Fibroblast of villous mesenchyme (primary cell): Measurements from ENCODE around the gene KLHL12. TPM values are rescaled to one million over a fixed set of nuclear protein-coding genes. Genes with fewer than 3 reads are reported as not detected.
"Not testable (repeated sequence)": the region's sequence is repeated elsewhere in the genome, so short reads cannot be mapped to it uniquely, and the experiment has no call there.

Source experiments
- DNase-seq: peaks from one replicate; pipeline ENCODE4 v3.0.0-alpha.2; 2010; ENCODE audit warnings: low read depth
- H3K4me3 ChIP-seq: 2 replicates; pipeline ENCODE4 v1.5.1; 2011; ENCODE audit warnings: low read depth, mild to moderate bottlenecking, low read length
- CTCF ChIP-seq: IDR thresholded peaks from 2 replicates; pipeline ENCODE4 v1.5.1; 2012; ENCODE audit warnings: low read depth, mild to moderate bottlenecking, low read length; ENCODE audit not compliant: insufficient read depth
- total RNA-seq: library from RNA; depleted of rRNA; stranded (reverse); fragments of >200 nt; gene quantifications from 2 replicates; pipeline ENCODE4 v1.2.3, GENCODE V29; 2012

KLHL12 gene
- total RNA-seq, 1 donor = 35.4 TPM

DNA sequence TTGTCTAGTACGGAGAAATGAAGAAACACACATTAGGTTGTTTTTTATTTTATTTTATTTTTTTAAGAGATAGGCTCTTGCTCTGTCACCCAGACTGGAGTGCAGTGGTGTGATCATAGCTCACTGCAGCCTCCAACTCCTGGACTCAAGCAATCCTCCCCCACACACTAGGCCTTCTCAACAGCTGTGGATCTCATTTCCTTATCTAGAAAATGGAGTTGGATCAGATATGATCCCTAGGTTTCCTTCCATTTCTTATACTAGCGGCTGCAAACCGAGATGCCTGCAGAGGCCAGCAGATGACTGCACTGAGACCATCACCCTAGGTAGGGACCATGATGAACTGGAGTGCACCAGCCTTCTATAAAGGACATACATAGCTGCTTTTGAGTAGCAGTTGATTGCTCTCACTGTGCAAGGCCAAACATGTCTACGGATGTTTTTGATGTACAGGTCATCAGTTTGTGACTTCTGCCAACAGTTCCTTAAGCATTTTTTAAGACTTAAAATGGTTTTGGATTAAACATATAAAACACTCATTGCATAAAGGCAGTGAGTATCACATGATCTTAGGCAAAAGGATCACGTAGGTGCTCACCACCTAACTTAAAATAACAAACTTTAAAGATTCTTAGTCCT, 11.4 kb upstream of the KLHL12 start:
- DNase-seq = no peak
- no peak overlapping the region for H3K4me3 ChIP-seq
- no peak for TF ChIP-seq CTCF

- H3K4me3 ChIP-seq, DNase-seq: not testable (repeated sequence)
Observed at GRCh38 chr1:202936409-202936808, 9.4 kb upstream of the KLHL12 start.

DNA sequence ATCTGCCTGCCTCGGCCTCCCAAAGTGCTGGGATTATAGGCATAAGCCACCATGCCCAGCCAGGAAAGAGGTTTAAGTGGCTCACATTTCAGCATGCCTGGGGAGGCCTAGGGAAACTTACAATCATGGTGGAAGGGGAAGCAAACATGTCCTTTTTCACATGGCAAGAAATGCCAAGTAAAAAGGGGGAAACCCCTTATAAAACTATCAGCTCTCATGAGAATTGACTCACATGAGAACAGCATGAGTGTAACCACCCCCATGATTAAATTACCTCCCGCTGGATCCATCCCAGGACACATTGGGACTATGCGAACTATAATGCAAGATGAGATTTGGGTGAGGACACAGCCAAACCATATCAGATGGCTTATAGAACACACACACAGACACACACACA, 8.8 kb upstream of the KLHL12 start:
- no peak overlapping the region for H3K4me3 ChIP-seq
- DNase-seq = no peak
- TF ChIP-seq CTCF = no peak

GRCh38 chr1:202934755-202935154, 7.7 kb upstream of the KLHL12 start:
- H3K4me3 ChIP-seq = no peak overlapping the region
- no peak for TF ChIP-seq CTCF
- no peak for DNase-seq

DNA sequence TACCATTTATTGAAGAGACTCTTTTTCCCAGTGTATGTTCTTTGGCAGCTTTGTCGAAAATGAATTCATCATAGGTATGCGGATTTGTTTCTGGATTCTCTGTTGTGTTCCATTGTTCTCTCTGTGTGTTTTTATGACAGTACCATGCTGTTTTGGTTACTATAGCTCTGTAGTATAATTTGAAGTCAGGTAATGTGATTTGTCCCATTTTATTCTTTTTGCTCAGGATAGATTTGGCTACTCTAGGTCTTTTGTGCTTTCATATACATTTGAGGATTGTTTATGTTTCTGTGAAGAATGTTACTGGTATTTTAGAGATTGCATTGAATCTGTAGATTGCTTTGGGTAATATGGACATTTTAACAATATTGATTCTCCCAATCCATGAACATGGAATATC, 5.4 kb upstream of the KLHL12 start:
- H3K4me3 ChIP-seq = no peak overlapping the region
- TF ChIP-seq CTCF = no peak
- no peak for DNase-seq

DNA sequence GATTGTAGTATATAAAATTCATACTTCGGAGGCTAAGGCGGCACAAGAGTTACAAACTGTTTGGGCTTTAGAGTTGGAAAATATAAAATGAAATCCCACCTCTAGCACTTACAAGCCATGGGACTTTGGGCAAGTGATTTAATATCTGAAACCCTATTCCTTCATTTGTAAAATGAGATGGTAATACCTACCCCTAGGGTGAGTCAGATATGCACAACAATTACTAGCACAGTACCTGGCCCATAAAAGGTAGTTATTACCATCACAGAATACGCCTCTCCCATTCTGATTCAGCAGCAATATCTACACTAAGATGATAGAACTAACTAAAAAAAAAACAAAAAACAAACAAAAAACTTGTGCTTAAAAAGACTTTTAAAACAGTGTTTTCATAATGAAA, 3.5 kb downstream of the KLHL12 start:
- no peak for TF ChIP-seq CTCF
- no peak for DNase-seq
- H3K4me3 ChIP-seq = no peak overlapping the region

- no peak for TF ChIP-seq CTCF
- DNase-seq = no peak
- H3K4me3 ChIP-seq = no peak overlapping the region
Observed at GRCh38 chr1:202919615-202920014, 7.4 kb downstream of the KLHL12 start.
